Measurements from ENCODE around the gene USP9X. TPM values are rescaled to one million over a fixed set of nuclear protein-coding genes. Genes with fewer than 3 reads are reported as not detected.

The USP9X gene, protein sequence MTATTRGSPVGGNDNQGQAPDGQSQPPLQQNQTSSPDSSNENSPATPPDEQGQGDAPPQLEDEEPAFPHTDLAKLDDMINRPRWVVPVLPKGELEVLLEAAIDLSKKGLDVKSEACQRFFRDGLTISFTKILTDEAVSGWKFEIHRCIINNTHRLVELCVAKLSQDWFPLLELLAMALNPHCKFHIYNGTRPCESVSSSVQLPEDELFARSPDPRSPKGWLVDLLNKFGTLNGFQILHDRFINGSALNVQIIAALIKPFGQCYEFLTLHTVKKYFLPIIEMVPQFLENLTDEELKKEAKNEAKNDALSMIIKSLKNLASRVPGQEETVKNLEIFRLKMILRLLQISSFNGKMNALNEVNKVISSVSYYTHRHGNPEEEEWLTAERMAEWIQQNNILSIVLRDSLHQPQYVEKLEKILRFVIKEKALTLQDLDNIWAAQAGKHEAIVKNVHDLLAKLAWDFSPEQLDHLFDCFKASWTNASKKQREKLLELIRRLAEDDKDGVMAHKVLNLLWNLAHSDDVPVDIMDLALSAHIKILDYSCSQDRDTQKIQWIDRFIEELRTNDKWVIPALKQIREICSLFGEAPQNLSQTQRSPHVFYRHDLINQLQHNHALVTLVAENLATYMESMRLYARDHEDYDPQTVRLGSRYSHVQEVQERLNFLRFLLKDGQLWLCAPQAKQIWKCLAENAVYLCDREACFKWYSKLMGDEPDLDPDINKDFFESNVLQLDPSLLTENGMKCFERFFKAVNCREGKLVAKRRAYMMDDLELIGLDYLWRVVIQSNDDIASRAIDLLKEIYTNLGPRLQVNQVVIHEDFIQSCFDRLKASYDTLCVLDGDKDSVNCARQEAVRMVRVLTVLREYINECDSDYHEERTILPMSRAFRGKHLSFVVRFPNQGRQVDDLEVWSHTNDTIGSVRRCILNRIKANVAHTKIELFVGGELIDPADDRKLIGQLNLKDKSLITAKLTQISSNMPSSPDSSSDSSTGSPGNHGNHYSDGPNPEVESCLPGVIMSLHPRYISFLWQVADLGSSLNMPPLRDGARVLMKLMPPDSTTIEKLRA (N-terminal part only)
- 113 and 170 TPM in 2 replicates for total RNA-seq

DNA sequence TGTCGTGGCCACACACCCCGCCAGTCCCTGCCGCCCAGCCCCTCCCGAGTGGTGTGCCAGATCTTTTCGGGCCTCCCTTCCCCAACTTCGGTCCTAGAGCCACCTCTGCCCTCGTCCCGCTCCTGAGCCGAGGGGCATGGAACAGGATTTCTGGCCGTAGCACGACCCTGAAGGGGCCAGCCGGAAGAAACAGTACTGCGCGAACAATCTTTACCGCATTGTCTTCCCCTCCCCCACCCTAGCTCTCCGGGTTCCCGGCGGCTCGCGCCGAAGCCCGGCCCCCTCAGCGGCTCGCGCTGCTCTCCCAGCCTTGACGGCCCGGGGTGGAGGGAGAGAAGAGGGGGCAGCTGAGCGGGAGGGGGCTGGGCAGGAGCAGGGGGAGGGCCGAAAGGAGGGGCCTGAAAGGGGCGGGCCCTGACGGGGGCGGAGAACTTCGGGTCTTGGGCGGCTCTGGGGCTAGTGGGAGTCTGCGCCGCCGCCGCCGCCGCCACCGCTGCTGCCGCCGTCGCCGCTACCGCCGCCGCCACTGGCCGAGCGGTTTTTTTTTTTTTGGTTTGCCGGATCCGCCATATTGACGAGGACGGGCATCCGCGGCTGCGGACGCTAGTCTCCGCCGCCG, at the start of gene USP9X:
Gene USP9X (plus strand): TSS at position 553 of the 619 bp plus-strand sequence. CDS start 38,184 bp downstream, outside the sequence.

Other genes starting within 250 kb of the USP9X start
- gene DDX3X, start 248.7 kb downstream of the USP9X start, total RNA-seq: 239 and 249 TPM in 2 replicates